H1 (cell line): ENCODE results near the gene LRCH2. TPM values are rescaled to one million over a fixed set of nuclear protein-coding genes. Genes with fewer than 3 reads are reported as not detected.
A peak's percentile ranks its signal among the peaks of the same experiment; 100 is the strongest.

ENCODE experiments used
- CTCF ChIA-PET: fragments of 300-600 bp; sonication (Branson Sonifier 250); formaldehyde crosslinking; loops from one replicate; lab custom pipeline; 2021; ENCODE audit not compliant: partially characterized antibody; lab: Charles Lee
- POLR2A ChIA-PET: fragments of 300-600 bp; sonication (Branson Sonifier 250); formaldehyde crosslinking; loops from one replicate; lab custom pipeline; 2021; ENCODE audit warnings: inconsistent platforms; ENCODE audit not compliant: partially characterized antibody; lab: Charles Lee
- DNase-seq, 2 experiments: peaks; one replicate each; pipeline versions ENCODE4 v3.0.0 to v3.0.0-alpha.2; 2010 to 2022; ENCODE audit warnings: low spot score in 2 of 2, low read depth in 1 of 2, mixed read lengths in 1 of 2
- FAIRE-seq: peaks from 2 replicates; lab custom pipeline; 2011; peaks lifted over from hg19 to GRCh38; lab: Jason Lieb, UNC
- H2AFZ ChIP-seq: 2 replicates; pipeline ENCODE4 v1.8.1; 2012; ENCODE audit warnings: low read length, inconsistent platforms
- H2AK5ac ChIP-seq: 2 replicates; pipeline ENCODE4 v1.6.1; 2013; ENCODE audit warnings: low read depth, low read length
- H2BK120ac ChIP-seq: replicated peaks from 2 replicates; pipeline ENCODE3; 2013; ENCODE audit warnings: low read depth, low read length, inconsistent platforms
- H2BK12ac ChIP-seq: 2 replicates; pipeline ENCODE4 v1.6.1; 2013; ENCODE audit warnings: low read depth, low read length
- H2BK15ac ChIP-seq: 2 replicates; pipeline ENCODE4 v1.6.1; 2013; ENCODE audit warnings: low read length
- H2BK20ac ChIP-seq: 2 replicates; pipeline ENCODE4 v1.6.1; 2013; ENCODE audit warnings: low read length
- H2BK5ac ChIP-seq: 2 replicates; pipeline ENCODE4 v1.6.1; 2013; ENCODE audit warnings: low read depth, low read length
- H3K14ac ChIP-seq: 2 replicates; pipeline ENCODE4 v1.6.1; 2013; ENCODE audit warnings: inconsistent platforms; ENCODE audit not compliant: insufficient read length
- H3K18ac ChIP-seq: 2 replicates; pipeline ENCODE4 v1.6.1; 2013; ENCODE audit warnings: low read length; ENCODE audit errors: extremely low read depth
- H3K23ac ChIP-seq: 2 replicates; pipeline ENCODE4 v1.6.1; 2013; ENCODE audit warnings: inconsistent platforms; ENCODE audit not compliant: insufficient read length
- H3K23me2 ChIP-seq: 2 replicates; pipeline ENCODE4 v1.6.1; 2013; ENCODE audit warnings: low read depth, low read length
- H3K27ac ChIP-seq: 2 replicates; pipeline ENCODE4 v1.6.1; 2011; ENCODE audit warnings: low read depth, low read length, inconsistent platforms
- H3K27me3 ChIP-seq, 4 experiments: replicated peaks in 1 of 4; 1 replicate in 1 of 4; 2 replicates in 3 of 4; pipeline versions ENCODE4 v1.6.1 to v1.8.1; 2011 to 2013; ENCODE audit warnings: low read length in 3 of 4, mild to moderate bottlenecking in 3 of 4, inconsistent platforms in 2 of 4, mixed read lengths in 2 of 4, moderate library complexity in 1 of 4; ENCODE audit not compliant: control insufficient read depth in 3 of 4, insufficient read depth in 3 of 4; ENCODE audit errors: extremely low read depth in 1 of 4
- H3K36me3 ChIP-seq, 4 experiments: 2 replicates each; pipeline versions ENCODE4 v1.6.1 to v1.8.1; 2011 to 2013; ENCODE audit warnings: mild to moderate bottlenecking in 4 of 4, low read length in 3 of 4, moderate library complexity in 2 of 4, control low read depth in 1 of 4, inconsistent platforms in 1 of 4; ENCODE audit not compliant: insufficient read depth in 4 of 4, control insufficient read depth in 2 of 4
- H3K4ac ChIP-seq: replicated peaks from 2 replicates; pipeline ENCODE3; 2013; ENCODE audit warnings: low read length, low read depth, mixed read lengths, inconsistent platforms; ENCODE audit not compliant: insufficient read length
- H3K4me1 ChIP-seq, 4 experiments: replicated peaks in 1 of 4; 1 replicate in 1 of 4; 2 replicates in 3 of 4; pipeline versions ENCODE4 v1.6.1 to v1.8.1; 2011 to 2013; ENCODE audit warnings: low read length in 3 of 4, inconsistent platforms in 2 of 4, mixed read lengths in 1 of 4; ENCODE audit not compliant: insufficient read depth in 4 of 4, control insufficient read depth in 3 of 4
- H3K4me2 ChIP-seq, 2 experiments: 2 replicates each; pipeline versions ENCODE4 v1.6.1 to v1.8.1; 2011 to 2013; ENCODE audit warnings: low read depth in 2 of 2, low read length in 2 of 2, control low read depth in 1 of 2, inconsistent platforms in 1 of 2, mild to moderate bottlenecking in 1 of 2; ENCODE audit not compliant: insufficient read depth in 1 of 2
- H3K4me3 ChIP-seq, 4 experiments: fragments of 200-600, 300-600 bp in 1 of 4; sonication (generic), shearing (Covaris generic), sonication (Bioruptor Twin) in 1 of 4; 2 replicates each; pipeline versions ENCODE4 v1.5.1 to v1.8.1; 2011 to 2016; ENCODE audit warnings: low read length in 4 of 4, low read depth in 3 of 4, control low read depth in 2 of 4, inconsistent platforms in 2 of 4, mild to moderate bottlenecking in 2 of 4, mixed read lengths in 1 of 4, moderate library complexity in 1 of 4; ENCODE audit not compliant: insufficient read depth in 2 of 4; ENCODE audit errors: extremely low read depth in 1 of 4
- H3K56ac ChIP-seq: replicated peaks from 2 replicates; pipeline ENCODE3; 2013; ENCODE audit warnings: low read depth, mild to moderate bottlenecking, mixed read lengths, low read length, inconsistent platforms; ENCODE audit not compliant: insufficient read length
- H3K79me1 ChIP-seq: 2 replicates; pipeline ENCODE4 v1.6.1; 2013; ENCODE audit warnings: low read depth, low read length, control low read depth
- H3K79me2 ChIP-seq, 2 experiments: 2 replicates each; pipeline versions ENCODE4 v1.6.1 to v1.8.1; 2012 to 2013; ENCODE audit warnings: low read length in 2 of 2, mild to moderate bottlenecking in 2 of 2, inconsistent platforms in 1 of 2; ENCODE audit not compliant: insufficient read depth in 2 of 2, control insufficient read depth in 1 of 2
- H3K9ac ChIP-seq, 4 experiments: replicated peaks in 1 of 4; 1 replicate in 1 of 4; 2 replicates in 3 of 4; pipeline versions ENCODE4 v1.6.1 to v1.8.1; 2011 to 2013; ENCODE audit warnings: low read depth in 3 of 4, low read length in 3 of 4, control low read depth in 2 of 4, mild to moderate bottlenecking in 2 of 4, moderate library complexity in 2 of 4, inconsistent platforms in 1 of 4; ENCODE audit errors: extremely low read depth in 1 of 4
- H3K9me3 ChIP-seq, 2 experiments: 2 replicates each; pipeline versions ENCODE4 v1.6.1 to v1.8.1; 2012 to 2013; ENCODE audit warnings: mild to moderate bottlenecking in 2 of 2, moderate library complexity in 2 of 2, control low read depth in 1 of 2, inconsistent platforms in 1 of 2, low read depth in 1 of 2, low read length in 1 of 2, mixed read lengths in 1 of 2; ENCODE audit not compliant: insufficient read depth in 2 of 2
- H4K20me1 ChIP-seq, 2 experiments: replicated peaks in 1 of 2; 2 replicates each; pipeline versions ENCODE3 to v1.8.1; 2011 to 2013; ENCODE audit warnings: inconsistent platforms in 2 of 2, low read length in 2 of 2, mild to moderate bottlenecking in 1 of 2; ENCODE audit not compliant: insufficient read depth in 2 of 2, control insufficient read depth in 1 of 2
- H4K5ac ChIP-seq: 2 replicates; pipeline ENCODE4 v1.6.1; 2013; ENCODE audit warnings: low read length, low read depth, mixed read lengths, inconsistent platforms; ENCODE audit not compliant: insufficient read length
- H4K8ac ChIP-seq: 2 replicates; pipeline ENCODE4 v1.8.0; 2013; ENCODE audit warnings: mild to moderate bottlenecking, moderate library complexity, low read length, inconsistent platforms; ENCODE audit not compliant: insufficient read depth; ENCODE audit errors: extremely low read depth
- H4K91ac ChIP-seq: replicated peaks from 2 replicates; pipeline ENCODE3; 2013; ENCODE audit warnings: low read length, mixed read lengths, inconsistent platforms; ENCODE audit not compliant: insufficient read length
- BRCA1 ChIP-seq: IDR thresholded peaks from 2 replicates; pipeline ENCODE4 v1.6.1; 2012; ENCODE audit warnings: low read depth, low read length, improper control_type of control experiment
- CTBP2 ChIP-seq: IDR thresholded peaks from 2 replicates; pipeline ENCODE4 v1.7.0; 2011; ENCODE audit warnings: borderline replicate concordance, mild to moderate bottlenecking, moderate library complexity, mixed read lengths, low read length; ENCODE audit not compliant: insufficient read depth, insufficient read length
- EGR1 ChIP-seq: IDR thresholded peaks from 2 replicates; pipeline ENCODE4 v1.6.1; 2011; ENCODE audit warnings: low read depth, low read length, borderline replicate concordance
- HDAC2 ChIP-seq, 2 experiments: fragments of 300-600 bp in 1 of 2; sonication (generic) in 1 of 2; IDR thresholded peaks; 2 replicates each; pipeline ENCODE4 v1.6.1; 2011 to 2012; ENCODE audit warnings: low read depth in 2 of 2, low read length in 2 of 2, mild to moderate bottlenecking in 2 of 2, moderate library complexity in 2 of 2, borderline replicate concordance in 1 of 2, inconsistent platforms in 1 of 2
- HDAC6 ChIP-seq: IDR thresholded peaks from one replicate; pipeline ENCODE4 v1.7.1; 2012; ENCODE audit warnings: low read depth, mild to moderate bottlenecking, inconsistent platforms, low read length, moderate library complexity
- JUND ChIP-seq: IDR thresholded peaks from 2 replicates; pipeline ENCODE4 v1.6.1; 2011; ENCODE audit warnings: mild to moderate bottlenecking, improper control_type of control experiment, low read length
- KDM5A ChIP-seq: fragments of 200-600 bp; IDR thresholded peaks from 2 replicates; pipeline ENCODE4 v1.7.1; 2012; ENCODE audit warnings: mild to moderate bottlenecking, low read length, inconsistent platforms, mixed read lengths
- PHF8 ChIP-seq: fragments of 200-600 bp; sonication (generic); conservative IDR thresholded peaks from 2 replicates; pipeline ENCODE4 v1.7.1; 2012; ENCODE audit warnings: low read depth, mild to moderate bottlenecking, inconsistent platforms, low read length, moderate library complexity
- RAD21 ChIP-seq, 2 experiments: IDR thresholded peaks in 1 of 2; conservative IDR thresholded peaks in 1 of 2; 2 replicates each; pipeline ENCODE4 v1.6.1; 2011; ENCODE audit warnings: low read depth in 2 of 2, low read length in 2 of 2, improper control_type of control experiment in 1 of 2, inconsistent platforms in 1 of 2, mild to moderate bottlenecking in 1 of 2, moderate library complexity in 1 of 2
- RBBP5 ChIP-seq: IDR thresholded peaks from 2 replicates; pipeline ENCODE4 v1.7.1; 2012; ENCODE audit warnings: low read depth, mild to moderate bottlenecking, inconsistent platforms, low read length, moderate library complexity, borderline replicate concordance
- RFX5 ChIP-seq: IDR thresholded peaks from 2 replicates; pipeline ENCODE4 v1.6.1; 2011; ENCODE audit warnings: low read depth, low read length, improper control_type of control experiment, borderline replicate concordance
- SIN3A ChIP-seq, 2 experiments: IDR thresholded peaks in 1 of 2; conservative IDR thresholded peaks in 1 of 2; 2 replicates each; pipeline ENCODE4 v1.6.1; 2011 to 2012; ENCODE audit warnings: low read length in 2 of 2, improper control_type of control experiment in 1 of 2, low read depth in 1 of 2, mild to moderate bottlenecking in 1 of 2
- TAF1 ChIP-seq: IDR thresholded peaks from 2 replicates; pipeline ENCODE4 v1.6.1; 2011; ENCODE audit warnings: mild to moderate bottlenecking, low read depth, low read length
- WGBS, 2 experiments: shearing (Covaris generic) in 1 of 2; methylation state at CpG; one replicate each; pipeline versions ENCODE4 v1.1.6 to v1.1.7; 2013 to 2015; ENCODE audit warnings: low lambda C conversion rate in 2 of 2, mixed read lengths in 2 of 2, inconsistent platforms in 1 of 2, low coverage in 1 of 2, missing lambda C conversion rate in 1 of 2; ENCODE audit not compliant: insufficient replicate concordance in 2 of 2, insufficient coverage in 1 of 2, insufficient read length in 1 of 2; ENCODE audit errors: extremely low coverage in 1 of 2, missing lambda C conversion rate in 1 of 2; 5-methylcytosine and 5-hydroxymethylcytosine counted together
- polyA plus RNA-seq, 7 experiments: library from polyadenylated mRNA; depleted of rRNA in 3 of 7; stranded (reverse) in 5 of 7; unstranded in 2 of 7; fragments of >200 nt in 5 of 7; fragments of 200-250 nt in 2 of 7; gene quantifications; 1 replicate in 5 of 7; 2 replicates in 1 of 7; 4 replicates in 1 of 7; pipeline versions ENCODE4 v1.2.1 to v1.2.3, GENCODE V29; 2011 to 2013; ENCODE audit warnings: missing spikeins in 2 of 7, mixed read lengths in 2 of 7
- total RNA-seq: library from RNA; stranded (reverse); fragmentation: NEBNext Ultra II Directional; extraction: Animal tissue kit (Norgen Biotek cat#: 25700); gene quantifications from 2 replicates; pipeline ENCODE4 v1.2.1, GENCODE V29; 2021

Gene LRCH2
- total and polyA plus RNA-seq, 2 of the 8 experiments (the other 6 are each of a cell fraction or from before 2014, with no cell fraction given): 1.5 to 5.5 TPM

DNA sequence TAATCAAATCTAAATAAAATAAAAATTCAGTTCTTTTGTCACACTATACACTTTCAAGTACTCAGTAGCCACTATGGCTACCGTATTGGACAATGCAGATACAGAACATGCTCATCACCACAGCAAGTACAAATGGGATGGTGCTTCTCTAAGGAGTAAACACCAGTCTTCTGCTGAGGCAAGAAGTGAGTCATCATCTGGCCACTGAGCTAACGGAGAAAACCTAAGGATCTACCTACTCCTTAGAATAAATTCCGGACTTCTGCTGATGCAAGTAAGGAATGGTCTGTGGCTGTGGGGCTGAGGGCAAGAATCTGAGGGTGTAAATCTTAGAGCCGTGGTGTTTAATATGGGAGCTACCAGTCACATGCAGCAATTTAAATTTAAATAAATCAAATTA lies 56.0 kb downstream of the LRCH2 start:
- no peak for FAIRE-seq
- H4K8ac ChIP-seq: no peak overlapping the region
- no peak overlapping the region for H3K27ac ChIP-seq
- TF ChIP-seq RAD21 (IDR thresholded peaks at IDR 0.05 in 1 of 2, conservative IDR thresholded peaks at IDR 0.05 in 1 of 2; ENCODE audit: low read depth in 2 of 2, low read length in 2 of 2) (no peak), EGR1 (no peak), KDM5A (no peak), RBBP5 (no peak), TAF1 (no peak), SIN3A (conservative IDR thresholded peaks at IDR 0.05 in 1 of 2, IDR thresholded peaks at IDR 0.05 in 1 of 2; ENCODE audit: low read depth in 1 of 2, low read length in 2 of 2) (no peak), CTBP2 (no peak), HDAC6 (no peak), HDAC2 (IDR thresholded peaks at IDR 0.05; ENCODE audit: borderline replicate concordance in 1 of 2, low read depth in 2 of 2, low read length in 2 of 2) (no peak), RFX5 (no peak), PHF8 (no peak), BRCA1 (no peak), JUND (no peak)

More for the DNA sequence above, 56.0 kb downstream of the LRCH2 start:
- no peaks in the 10 kb centered on the region; a peak in 1 of 7 replicates for H3K4me1 ChIP-seq
- H3K36me3 ChIP-seq: no peaks in the 10 kb centered on the region
- no peak overlapping the region for H2BK120ac ChIP-seq
- no peak overlapping the region for H3K18ac ChIP-seq
- 76% methylated on average over 4 of the region's 4 CpGs; no CpG with 5 or more reads in 1 of the 2 experiments for WGBS, 2 experiments
- peak overlapping the region in 1 of 2 experiments; percentile 47; a peak in 1 of 4 replicates for H3K4me2 ChIP-seq
- no peak overlapping the region for H4K5ac ChIP-seq
- H3K4ac ChIP-seq: no peak overlapping the region
- no peak overlapping the region for H4K91ac ChIP-seq
- H3K56ac ChIP-seq: no peak overlapping the region
- no peaks in the 10 kb centered on the region for H4K20me1 ChIP-seq
- H3K4me3 ChIP-seq: no peak overlapping the region
- H2AFZ ChIP-seq: no peak overlapping the region
- H2BK15ac ChIP-seq: no peak overlapping the region
- DNase-seq: no peak
- ChIA-PET CTCF (interaction anchor here (1.1 kb wide), 1 partner anchor 762 kb away, joined by 3 read pairs; no protein-coding TSS in a partner anchor), POLR2A (interaction anchor here (0.7 kb wide), 1 partner anchor 1037 kb away, joined by 3 read pairs; no protein-coding TSS in a partner anchor)
- H3K9ac ChIP-seq: no peak overlapping the region
- H3K23ac ChIP-seq: no peak overlapping the region
- H2BK12ac ChIP-seq: no peak overlapping the region
- no peaks in the 10 kb centered on the region for H3K27me3 ChIP-seq
- H2BK5ac ChIP-seq: no peak overlapping the region
- no peak overlapping the region for H3K14ac ChIP-seq
- no peaks in the 10 kb centered on the region for H3K79me1 ChIP-seq
- no peaks in the 10 kb centered on the region; the same call in 1 of the 2 replicates for H3K23me2 ChIP-seq
- H3K79me2 ChIP-seq: no peaks in the 10 kb centered on the region
- no peak overlapping the region for H2BK20ac ChIP-seq
- no peak overlapping the region for H2AK5ac ChIP-seq
- no peaks in the 10 kb centered on the region for H3K9me3 ChIP-seq
